Thoracic aorta (tissue), 2 donors: ENCODE results near the gene FRAT1. TPM values are rescaled to one million over a fixed set of nuclear protein-coding genes. Genes with fewer than 3 reads are reported as not detected.

Experiments
- ATAC-seq: fragments of 150-250 bp; one replicate; pipeline ENCODE4 v1.8.0; 2017; ENCODE audit warnings: low read depth; ENCODE audit not compliant: insufficient number of reproducible peaks, low FRiP score
- DNase-seq: peaks from one replicate; pipeline ENCODE4 v3.0.0-alpha.2; 2020; ENCODE audit warnings: low spot score
- H3K27ac ChIP-seq, 2 donors: fragments of 200-600 bp; sonication (generic); 1 replicate in 1 of 2; 2 replicates in 1 of 2; pipeline ENCODE4 v1.5.1; 2016; ENCODE audit warnings: mild to moderate bottlenecking in 2 of 2, moderate library complexity in 2 of 2
- H3K27me3 ChIP-seq: fragments of 200-600 bp; sonication (generic); replicated peaks from 2 replicates; pipeline ENCODE4 v1.6.0; 2016; ENCODE audit warnings: mild to moderate bottlenecking; ENCODE audit not compliant: insufficient read depth
- H3K36me3 ChIP-seq: fragments of 200-600 bp; sonication (generic); one replicate; pipeline ENCODE4 v1.5.1; 2016
- H3K4me1 ChIP-seq, 2 donors: fragments of 200-600 bp; sonication (generic); 1 replicate in 1 of 2; 2 replicates in 1 of 2; pipeline versions ENCODE4 v1.5.1 to v1.6.0; 2016; ENCODE audit warnings: low read depth in 2 of 2, mild to moderate bottlenecking in 1 of 2; ENCODE audit not compliant: control insufficient read depth in 1 of 2
- H3K4me3 ChIP-seq: fragments of 200-600 bp; sonication (generic); 2 replicates; pipeline ENCODE4 v1.5.1; 2016; ENCODE audit warnings: mild to moderate bottlenecking
- H3K9me3 ChIP-seq: fragments of 200-600 bp; sonication (generic); 2 replicates; pipeline ENCODE4 v1.5.1; 2016
- total RNA-seq, 2 donors: library from RNA; depleted of rRNA; stranded (reverse); fragments of >200 nt; gene quantifications; one replicate each; pipeline versions ENCODE4 v1.1.0 to v1.2.3, GENCODE V29; 2016
- TF ChIP-seq, protein P1 (sequence below): fragments of 200-600 bp; sonication (generic); IDR thresholded peaks from one replicate; pipeline ENCODE4 v1.5.1; 2019; ENCODE audit warnings: antibody characterized with exemption

FRAT1 gene
- total RNA-seq, 2 donors from 2014 or later = 4.6 to 11.6 TPM

DNA sequence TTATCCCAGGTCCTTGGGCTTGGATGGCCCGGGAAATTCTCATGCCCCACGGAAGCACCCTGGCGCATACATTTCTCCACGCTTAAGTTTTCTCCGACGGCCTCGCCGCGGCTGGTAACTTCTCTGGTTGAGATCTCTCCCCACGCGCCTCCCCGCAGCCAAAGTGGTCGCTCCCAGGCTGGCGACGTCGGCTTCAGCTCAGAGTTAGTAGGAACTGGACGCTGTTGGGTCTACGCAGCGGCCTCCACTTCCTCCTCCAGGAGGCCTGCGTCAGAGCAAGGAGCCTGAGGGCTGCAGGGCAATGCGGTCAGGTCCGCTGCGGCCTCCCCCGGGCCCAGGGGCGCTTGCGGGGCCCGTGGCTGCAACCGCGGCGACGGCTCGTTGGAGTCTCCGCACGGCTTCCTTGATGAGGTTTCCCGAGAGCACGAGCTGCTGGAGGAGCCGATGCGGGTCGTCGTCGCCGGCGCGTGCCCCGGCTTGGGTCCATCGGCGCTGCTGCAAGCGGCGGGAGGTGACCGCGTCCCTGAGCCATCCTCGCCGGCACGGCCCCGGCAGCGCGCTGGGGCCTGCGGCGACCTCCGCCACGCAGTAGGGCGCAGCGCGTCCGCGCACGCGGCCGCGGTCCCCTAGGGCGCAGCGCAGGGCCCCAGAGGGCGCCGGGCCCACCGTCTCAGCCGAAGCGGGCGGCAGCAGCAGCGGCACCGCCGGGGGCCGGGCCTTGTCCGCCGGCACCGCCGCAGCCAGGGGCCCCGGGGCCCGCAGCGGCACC, 14.7 kb downstream of the FRAT1 start:
- Histone ChIP-seq H3K36me3 (no peaks in the 10 kb centered on the region), H3K4me3 (peak overlapping the region; percentile 85), H3K27me3 (no peaks in the 10 kb centered on the region), H3K9me3 (no peaks in the 10 kb centered on the region), H3K27ac (peak overlapping the region; percentile 43 to 79), H3K4me1 (peaks cover 30 to 40% of the 10 kb centered on the region in 2 donors)
- peak; percentile 8 for ATAC-seq
- no peak for DNase-seq
- TF ChIP-seq, protein P1, sequence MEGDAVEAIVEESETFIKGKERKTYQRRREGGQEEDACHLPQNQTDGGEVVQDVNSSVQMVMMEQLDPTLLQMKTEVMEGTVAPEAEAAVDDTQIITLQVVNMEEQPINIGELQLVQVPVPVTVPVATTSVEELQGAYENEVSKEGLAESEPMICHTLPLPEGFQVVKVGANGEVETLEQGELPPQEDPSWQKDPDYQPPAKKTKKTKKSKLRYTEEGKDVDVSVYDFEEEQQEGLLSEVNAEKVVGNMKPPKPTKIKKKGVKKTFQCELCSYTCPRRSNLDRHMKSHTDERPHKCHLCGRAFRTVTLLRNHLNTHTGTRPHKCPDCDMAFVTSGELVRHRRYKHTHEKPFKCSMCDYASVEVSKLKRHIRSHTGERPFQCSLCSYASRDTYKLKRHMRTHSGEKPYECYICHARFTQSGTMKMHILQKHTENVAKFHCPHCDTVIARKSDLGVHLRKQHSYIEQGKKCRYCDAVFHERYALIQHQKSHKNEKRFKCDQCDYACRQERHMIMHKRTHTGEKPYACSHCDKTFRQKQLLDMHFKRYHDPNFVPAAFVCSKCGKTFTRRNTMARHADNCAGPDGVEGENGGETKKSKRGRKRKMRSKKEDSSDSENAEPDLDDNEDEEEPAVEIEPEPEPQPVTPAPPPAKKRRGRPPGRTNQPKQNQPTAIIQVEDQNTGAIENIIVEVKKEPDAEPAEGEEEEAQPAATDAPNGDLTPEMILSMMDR = no peak

DNA sequence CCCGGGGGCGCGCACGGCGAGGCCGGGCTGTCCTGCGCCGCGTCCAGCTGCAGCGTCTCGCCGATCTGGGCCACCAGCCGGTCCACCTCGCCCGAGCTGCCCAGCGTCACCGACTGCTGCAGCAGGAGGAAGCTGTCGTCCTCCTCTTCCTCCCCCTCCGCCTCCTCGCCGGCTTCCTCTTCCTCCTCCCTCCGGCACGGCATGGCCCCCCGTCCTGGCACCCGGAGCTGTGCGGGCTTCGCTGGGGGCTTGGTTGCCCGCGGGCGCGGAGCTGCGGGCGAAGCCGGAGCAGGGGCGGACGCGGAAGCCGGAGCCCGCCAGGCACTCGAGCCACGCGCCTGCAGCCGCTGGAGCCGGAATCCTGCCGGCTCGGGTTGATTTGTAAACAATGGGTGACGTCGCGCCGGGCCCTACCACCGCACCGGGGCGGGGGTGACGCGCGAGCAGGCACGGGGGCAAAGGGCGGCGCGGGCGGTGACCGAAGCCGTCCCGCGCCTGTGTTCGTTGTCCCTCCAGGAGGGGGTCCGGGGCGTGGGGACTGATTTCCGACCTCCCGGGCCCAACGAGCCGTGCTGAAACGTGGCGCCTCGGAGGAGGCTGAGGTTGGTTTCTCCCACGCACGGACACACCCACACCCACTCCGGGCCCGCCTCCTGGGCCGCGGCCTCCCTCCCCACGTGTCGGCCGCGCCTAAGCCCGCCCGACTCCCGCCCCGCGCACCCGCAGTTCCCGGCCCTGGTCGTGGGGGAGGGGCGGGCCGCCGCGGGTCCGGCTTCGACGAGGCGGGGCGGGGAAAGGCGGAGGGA, 15.5 kb downstream of the FRAT1 start, which contains the start of gene FRAT2:
Gene FRAT2, minus strand, starts transcription at position 360 of the 806 bp plus-strand sequence. Its CDS starts 157 bp downstream, at position 203.
- Histone ChIP-seq H3K27me3 (no peaks in the 10 kb centered on the region), H3K36me3 (no peaks in the 10 kb centered on the region), H3K4me1 (peaks cover 30 to 40% of the 10 kb centered on the region in 2 donors), H3K4me3 (peak within 1 kb of the TSS; percentile 85), H3K9me3 (no peaks in the 10 kb centered on the region), H3K27ac (peak within 1 kb of the TSS; percentile 79 to 88)
- ATAC-seq (peak; percentile 85), DNase-seq (peak; percentile 58)
- TF ChIP-seq, protein P1 = no peak

DNA sequence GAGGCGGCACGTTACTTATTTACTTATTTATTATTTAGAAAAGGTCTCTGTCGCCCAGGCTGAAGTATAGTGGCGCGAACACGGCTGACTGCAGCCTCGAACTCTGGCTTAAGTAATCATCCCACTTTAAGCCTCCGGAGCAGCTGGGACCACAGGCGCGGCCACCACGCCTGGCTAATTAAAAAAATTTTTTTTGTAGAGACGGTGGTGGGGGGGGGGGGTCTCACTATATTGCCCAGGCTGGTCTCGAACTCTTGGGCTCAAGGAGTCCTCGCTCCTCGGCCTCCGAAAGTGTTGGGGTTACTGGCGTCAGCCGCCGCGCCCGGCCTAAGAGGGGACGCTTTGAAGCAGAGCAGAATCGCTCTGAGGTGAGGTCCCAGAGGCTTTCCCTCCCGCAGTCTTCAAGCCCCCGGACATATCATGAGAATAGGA, 16.1 kb downstream of the FRAT1 start:
- Histone ChIP-seq H3K36me3 (no peaks in the 10 kb centered on the region), H3K4me3 (peak overlapping the region; percentile 85), H3K27me3 (no peaks in the 10 kb centered on the region), H3K9me3 (no peaks in the 10 kb centered on the region), H3K27ac (peak overlapping the region; percentile 79 to 88), H3K4me1 (peaks cover 30 to 40% of the 10 kb centered on the region in 2 donors)
- no peak for DNase-seq
- no peak for ATAC-seq
- TF ChIP-seq, protein P1 = no peak

DNA sequence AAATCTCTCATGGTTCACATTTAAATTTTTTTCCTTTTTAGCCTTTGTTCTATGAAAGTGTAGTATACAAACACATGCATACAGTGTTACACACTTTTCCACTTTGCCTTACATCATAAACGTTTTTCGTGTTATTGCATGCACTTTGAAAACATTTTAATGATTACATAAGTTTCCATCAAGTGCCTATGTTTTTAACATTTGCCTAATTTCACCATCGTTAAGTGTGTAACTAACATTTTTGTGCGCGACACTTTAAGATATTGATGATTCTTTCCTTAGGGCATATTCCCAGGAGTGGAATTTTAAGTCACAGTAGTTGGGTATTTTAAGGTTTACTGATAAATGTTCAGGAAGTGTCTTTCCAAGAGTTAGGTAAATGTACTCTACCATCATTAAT, 16.9 kb downstream of the FRAT1 start:
- peaks cover 30 to 38% of the 10 kb centered on the region in 2 donors for H3K4me1 ChIP-seq
- TF ChIP-seq, protein P1 = no peak
- no peak overlapping the region for H3K27ac ChIP-seq
- H3K9me3 ChIP-seq = no peaks in the 10 kb centered on the region
- ATAC-seq (no peak), DNase-seq (no peak)
- H3K27me3 ChIP-seq = no peaks in the 10 kb centered on the region
- H3K36me3 ChIP-seq = no peaks in the 10 kb centered on the region
- peak overlapping the region; percentile 85 for H3K4me3 ChIP-seq

DNA sequence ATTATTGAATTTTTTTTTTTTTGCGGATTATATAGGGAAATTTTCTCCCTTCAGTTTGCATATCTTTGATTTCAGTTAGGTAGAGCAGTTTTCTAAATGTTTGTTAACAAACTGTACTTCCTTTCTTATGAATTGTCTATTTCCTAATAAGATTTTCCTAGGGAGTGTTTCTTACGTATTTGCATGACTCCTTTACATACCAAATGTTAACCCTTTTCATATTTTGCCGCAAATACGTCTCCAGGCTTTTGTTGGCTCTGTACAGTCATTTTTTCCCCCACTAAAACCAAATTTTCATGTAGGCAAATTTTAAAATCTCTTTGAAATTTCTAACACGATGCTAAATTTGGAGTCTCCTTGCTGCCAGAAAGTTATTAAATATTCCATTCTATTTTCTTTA, 17.4 kb downstream of the FRAT1 start:
- DNase-seq (no peak), ATAC-seq (no peak)
- Histone ChIP-seq H3K27ac (no peak overlapping the region), H3K27me3 (no peaks in the 10 kb centered on the region), H3K9me3 (no peaks in the 10 kb centered on the region), H3K4me3 (no peak overlapping the region), H3K4me1 (peaks cover 27 to 33% of the 10 kb centered on the region in 2 donors), H3K36me3 (no peaks in the 10 kb centered on the region)
- TF ChIP-seq, protein P1 = no peak
